ENCODE measurements around the gene CUX1. TPM values are rescaled to one million over a fixed set of nuclear protein-coding genes. Genes with fewer than 3 reads are reported as not detected.

CUX1 gene
- total RNA-seq, 1 donor from 2014 or later = 50.6 TPM

GRCh38 chr7:102197599-102197998, 380.2 kb downstream of the CUX1 start:
- no peak for FAIRE-seq
- no peak overlapping the region for H3K4me3 ChIP-seq (ENCODE audit: insufficient read depth, low read depth, low read length)
- TF ChIP-seq CTCF (IDR thresholded peaks at IDR 0.05; ENCODE audit: insufficient read depth, low read depth, low read length) (no peak), EZH2 (IDR thresholded peaks at IDR 0.05; ENCODE audit: insufficient read depth, low read length) (no peak)
- no peak for DNase-seq (ENCODE audit: low read depth)
- H3K36me3 Mint-ChIP-seq (ENCODE audit: low read depth, unreplicated experiment) = peaks cover 23% of the 10 kb centered on the region
- H3K27me3 ChIP-seq (ENCODE audit: insufficient read depth, low read length) = no peaks in the 10 kb centered on the region
- no peaks in the 10 kb centered on the region for H3K27me3 Mint-ChIP-seq (ENCODE audit: low read depth, unreplicated experiment)
- no peaks in the 10 kb centered on the region for H3K4me1 ChIP-seq (ENCODE audit: insufficient read depth, low read length)
- no peak overlapping the region for H3K27ac ChIP-seq (ENCODE audit: low read depth, low read length)
- H3K9ac ChIP-seq (ENCODE audit: low read length) = no peak overlapping the region
- peaks cover 4% of the 10 kb centered on the region for H3K4me1 Mint-ChIP-seq (ENCODE audit: low read depth, unreplicated experiment)
- H3K4me3 Mint-ChIP-seq (ENCODE audit: unreplicated experiment) = no peak overlapping the region
- no peak overlapping the region for H3K27ac Mint-ChIP-seq (ENCODE audit: unreplicated experiment)
- H3K4me2 ChIP-seq (ENCODE audit: low read length) = no peak overlapping the region
- H3K9me3 ChIP-seq (ENCODE audit: insufficient read depth, low read depth, low read length) = no peaks in the 10 kb centered on the region
- no peak overlapping the region for H2AFZ ChIP-seq (ENCODE audit: low read depth, low read length)
- H4K20me1 ChIP-seq (ENCODE audit: insufficient read depth, low read length) = peaks cover 3% of the 10 kb centered on the region
- H3K9me3 Mint-ChIP-seq (ENCODE audit: unreplicated experiment) = no peaks in the 10 kb centered on the region
- H3K36me3 ChIP-seq (ENCODE audit: insufficient read depth, low read length) = peaks cover 8% of the 10 kb centered on the region
- H3K79me2 ChIP-seq (ENCODE audit: insufficient read depth, low read length) = no peaks in the 10 kb centered on the region

GRCh38 chr7:102198417-102198956, 381.1 kb downstream of the CUX1 start:
- no peak overlapping the region for H3K4me3 ChIP-seq (ENCODE audit: insufficient read depth, low read depth, low read length)
- no peaks in the 10 kb centered on the region for H3K27me3 Mint-ChIP-seq (ENCODE audit: low read depth, unreplicated experiment)
- H3K36me3 Mint-ChIP-seq (ENCODE audit: low read depth, unreplicated experiment) = peaks cover 25% of the 10 kb centered on the region

More at GRCh38 chr7:102198417-102198956, 381.1 kb downstream of the CUX1 start:
- Mint-ChIP-seq H3K27ac (ENCODE audit: unreplicated experiment) (no peak overlapping the region), H3K9me3 (ENCODE audit: unreplicated experiment) (no peaks in the 10 kb centered on the region), H3K4me1 (ENCODE audit: low read depth, unreplicated experiment) (peaks cover 4% of the 10 kb centered on the region), H3K4me3 (ENCODE audit: unreplicated experiment) (no peak overlapping the region)
- Histone ChIP-seq H3K36me3 (ENCODE audit: insufficient read depth, low read length) (peaks cover 8% of the 10 kb centered on the region), H3K9me3 (ENCODE audit: insufficient read depth, low read depth, low read length) (no peaks in the 10 kb centered on the region), H3K4me2 (ENCODE audit: low read length) (no peak overlapping the region), H2AFZ (ENCODE audit: low read depth, low read length) (no peak overlapping the region), H3K9ac (ENCODE audit: low read length) (no peak overlapping the region), H3K4me1 (ENCODE audit: insufficient read depth, low read length) (no peaks in the 10 kb centered on the region), H3K27ac (ENCODE audit: low read depth, low read length) (no peak overlapping the region), H3K79me2 (ENCODE audit: insufficient read depth, low read length) (no peaks in the 10 kb centered on the region), H4K20me1 (ENCODE audit: insufficient read depth, low read length) (peaks cover 3% of the 10 kb centered on the region), H3K27me3 (ENCODE audit: insufficient read depth, low read length) (no peaks in the 10 kb centered on the region)
- DNase-seq (ENCODE audit: low read depth) (no peak), FAIRE-seq (no peak)
- TF ChIP-seq EZH2 (IDR thresholded peaks at IDR 0.05; ENCODE audit: insufficient read depth, low read length) (no peak), CTCF (IDR thresholded peaks at IDR 0.05; ENCODE audit: insufficient read depth, low read depth, low read length) (no peak)

All from astrocyte (in vitro differentiated cells and primary cell).